K562 (cell line): ENCODE results near the gene LRRIQ1. TPM values are rescaled to one million over a fixed set of nuclear protein-coding genes. Genes with fewer than 3 reads are reported as not detected.

Experiments
- polyA plus RNA-seq, 8 experiments: library from polyadenylated mRNA; depleted of rRNA in 4 of 8; stranded (reverse) in 5 of 8; unstranded in 3 of 8; fragments of >200 nt; fragmentation: Nextera tagmentation in 2 of 8; fragmentation: Illumina TruSeq in 1 of 8; extraction: Ambion mirVana in 2 of 8; extraction: Trizol in 1 of 8; gene quantifications; 2 replicates each; pipeline versions ENCODE4 v1.2.1 to v1.2.3, GENCODE V29; 2011 to 2014; ENCODE audit warnings: inconsistent platforms in 1 of 8, missing spikeins in 1 of 8
- total RNA-seq, 7 experiments: library from RNA; depleted of rRNA in 6 of 7; stranded (reverse); fragments of >200 nt in 6 of 7; fragmentation: Illumina TruSeq in 2 of 7; extraction: Trizol in 2 of 7; gene quantifications; 2 replicates each; pipeline versions ENCODE4 v1.2.1 to v1.2.3, GENCODE V29; 2011 to 2021; ENCODE audit warnings: low replicate concordance in 1 of 7
- TF ChIP-seq, protein P1 (sequence below): fragments of 450-650 bp; IDR thresholded peaks from 2 replicates; pipeline ENCODE4 v1.6.1; 2016; ENCODE audit warnings: low read depth

The LRRIQ1 gene
- total and polyA plus RNA-seq, 9 of the 15 experiments (the other 6 are each of a cell fraction or from before 2014, with no cell fraction given), result not detected

DNA sequence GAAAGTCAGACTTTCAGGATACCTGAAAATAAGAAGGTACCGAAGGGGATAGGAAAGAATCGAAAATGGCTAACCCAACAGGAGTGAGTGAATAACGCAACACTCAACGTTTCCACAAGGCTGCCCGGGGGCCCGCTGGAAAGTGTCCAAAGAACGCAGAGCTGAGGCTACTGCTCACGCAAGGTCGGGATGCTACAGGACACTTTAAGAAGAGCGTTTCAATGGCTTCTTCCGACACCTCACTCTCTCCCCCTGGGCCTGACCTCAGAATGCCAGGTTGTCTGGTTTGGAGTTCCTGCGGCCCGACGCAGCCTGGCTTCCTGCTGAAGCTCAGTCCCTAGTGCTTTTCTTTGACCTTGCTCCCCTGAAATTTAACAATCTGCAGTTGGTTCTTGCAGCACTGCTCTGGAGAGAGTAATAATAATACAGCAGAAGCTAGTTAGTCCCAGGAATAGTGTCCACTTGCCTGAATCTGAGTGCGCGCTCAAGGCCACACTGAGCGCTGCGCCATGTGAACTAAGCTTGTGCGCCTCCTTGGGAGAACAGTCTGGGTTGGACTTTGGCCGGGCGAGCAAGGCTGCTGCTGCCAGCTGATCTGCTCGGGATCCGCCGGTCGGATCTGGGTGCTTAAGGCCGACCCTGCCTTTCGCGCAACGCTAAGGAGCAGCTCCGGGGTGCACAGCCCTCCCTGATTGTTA is 241.9 kb downstream of the LRRIQ1 start (continued):
- TF ChIP-seq, protein P1, sequence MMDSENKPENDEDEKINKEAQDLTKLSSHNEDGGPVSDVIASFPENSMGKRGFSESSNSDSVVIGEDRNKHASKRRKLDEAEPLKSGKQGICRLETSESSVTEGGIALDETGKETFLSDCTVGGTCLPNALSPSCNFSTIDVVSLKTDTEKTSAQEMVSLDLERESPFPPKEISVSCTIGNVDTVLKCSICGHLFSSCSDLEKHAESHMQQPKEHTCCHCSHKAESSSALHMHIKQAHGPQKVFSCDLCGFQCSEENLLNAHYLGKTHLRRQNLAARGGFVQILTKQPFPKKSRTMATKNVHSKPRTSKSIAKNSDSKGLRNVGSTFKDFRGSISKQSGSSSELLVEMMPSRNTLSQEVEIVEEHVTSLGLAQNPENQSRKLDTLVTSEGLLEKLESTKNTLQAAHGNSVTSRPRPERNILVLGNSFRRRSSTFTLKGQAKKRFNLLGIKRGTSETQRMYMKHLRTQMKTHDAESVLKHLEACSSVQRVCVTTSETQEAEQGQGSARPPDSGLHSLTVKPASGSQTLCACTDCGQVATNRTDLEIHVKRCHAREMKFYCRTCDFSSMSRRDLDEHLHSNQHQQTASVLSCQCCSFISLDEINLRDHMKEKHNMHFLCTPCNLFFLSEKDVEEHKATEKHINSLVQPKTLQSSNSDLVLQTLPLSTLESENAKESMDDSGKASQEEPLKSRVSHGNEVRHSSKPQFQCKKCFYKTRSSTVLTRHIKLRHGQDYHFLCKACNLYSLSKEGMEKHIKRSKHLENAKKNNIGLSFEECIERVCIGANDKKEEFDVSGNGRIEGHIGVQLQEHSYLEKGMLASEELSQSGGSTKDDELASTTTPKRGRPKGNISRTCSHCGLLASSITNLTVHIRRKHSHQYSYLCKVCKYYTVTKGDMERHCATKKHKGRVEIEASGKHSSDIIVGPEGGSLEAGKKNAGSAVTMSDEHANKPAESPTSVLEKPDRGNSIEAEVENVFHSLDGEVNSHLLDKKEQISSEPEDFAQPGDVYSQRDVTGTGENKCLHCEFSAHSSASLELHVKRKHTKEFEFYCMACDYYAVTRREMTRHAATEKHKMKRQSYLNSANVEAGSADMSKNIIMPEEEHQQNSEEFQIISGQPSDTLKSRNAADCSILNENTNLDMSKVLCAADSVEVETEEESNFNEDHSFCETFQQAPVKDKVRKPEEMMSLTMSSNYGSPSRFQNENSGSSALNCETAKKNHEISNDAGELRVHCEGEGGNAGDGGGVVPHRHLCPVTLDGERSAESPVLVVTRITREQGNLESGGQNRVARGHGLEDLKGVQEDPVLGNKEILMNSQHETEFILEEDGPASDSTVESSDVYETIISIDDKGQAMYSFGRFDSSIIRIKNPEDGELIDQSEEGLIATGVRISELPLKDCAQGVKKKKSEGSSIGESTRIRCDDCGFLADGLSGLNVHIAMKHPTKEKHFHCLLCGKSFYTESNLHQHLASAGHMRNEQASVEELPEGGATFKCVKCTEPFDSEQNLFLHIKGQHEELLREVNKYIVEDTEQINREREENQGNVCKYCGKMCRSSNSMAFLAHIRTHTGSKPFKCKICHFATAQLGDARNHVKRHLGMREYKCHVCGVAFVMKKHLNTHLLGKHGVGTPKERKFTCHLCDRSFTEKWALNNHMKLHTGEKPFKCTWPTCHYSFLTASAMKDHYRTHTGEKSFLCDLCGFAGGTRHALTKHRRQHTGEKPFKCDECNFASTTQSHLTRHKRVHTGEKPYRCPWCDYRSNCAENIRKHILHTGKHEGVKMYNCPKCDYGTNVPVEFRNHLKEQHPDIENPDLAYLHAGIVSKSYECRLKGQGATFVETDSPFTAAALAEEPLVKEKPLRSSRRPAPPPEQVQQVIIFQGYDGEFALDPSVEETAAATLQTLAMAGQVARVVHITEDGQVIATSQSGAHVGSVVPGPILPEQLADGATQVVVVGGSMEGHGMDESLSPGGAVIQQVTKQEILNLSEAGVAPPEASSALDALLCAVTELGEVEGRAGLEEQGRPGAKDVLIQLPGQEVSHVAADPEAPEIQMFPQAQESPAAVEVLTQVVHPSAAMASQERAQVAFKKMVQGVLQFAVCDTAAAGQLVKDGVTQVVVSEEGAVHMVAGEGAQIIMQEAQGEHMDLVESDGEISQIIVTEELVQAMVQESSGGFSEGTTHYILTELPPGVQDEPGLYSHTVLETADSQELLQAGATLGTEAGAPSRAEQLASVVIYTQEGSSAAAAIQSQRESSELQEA, result no peak
